HepG2 (cell line): Measurements from ENCODE around the gene RNU2-63P.

Experiments used
- ATF6 ChIP-seq: sonication (generic); formaldehyde crosslinking; conservative IDR thresholded peaks from 2 replicates; pipeline ENCODE4 v1.4.0; 2020; ENCODE audit warnings: missing genetic modification reagents
- ZNF556 ChIP-seq: sonication (generic); formaldehyde crosslinking; IDR thresholded peaks from 2 replicates; pipeline ENCODE4 v1.4.0; 2020; ENCODE audit warnings: mild to moderate bottlenecking, missing genetic modification reagents, borderline replicate concordance
- ZNF83 ChIP-seq: sonication (generic); formaldehyde crosslinking; IDR thresholded peaks from 2 replicates; pipeline ENCODE4 v1.4.0; 2020; ENCODE audit warnings: missing genetic modification reagents, mild to moderate bottlenecking, borderline replicate concordance
- TF ChIP-seq, protein P1 (sequence below): sonication (generic); formaldehyde crosslinking; IDR thresholded peaks from 2 replicates; pipeline ENCODE4 v1.5.0; 2020; ENCODE audit warnings: mild to moderate bottlenecking, missing genetic modification reagents, moderate library complexity

- TF ChIP-seq ZNF556 (CRISPR knock-in tag) (no peak), ZNF83 (CRISPR knock-in tag) (no peak), ATF6 (CRISPR knock-in tag) (no peak)
- TF ChIP-seq, protein P1, sequence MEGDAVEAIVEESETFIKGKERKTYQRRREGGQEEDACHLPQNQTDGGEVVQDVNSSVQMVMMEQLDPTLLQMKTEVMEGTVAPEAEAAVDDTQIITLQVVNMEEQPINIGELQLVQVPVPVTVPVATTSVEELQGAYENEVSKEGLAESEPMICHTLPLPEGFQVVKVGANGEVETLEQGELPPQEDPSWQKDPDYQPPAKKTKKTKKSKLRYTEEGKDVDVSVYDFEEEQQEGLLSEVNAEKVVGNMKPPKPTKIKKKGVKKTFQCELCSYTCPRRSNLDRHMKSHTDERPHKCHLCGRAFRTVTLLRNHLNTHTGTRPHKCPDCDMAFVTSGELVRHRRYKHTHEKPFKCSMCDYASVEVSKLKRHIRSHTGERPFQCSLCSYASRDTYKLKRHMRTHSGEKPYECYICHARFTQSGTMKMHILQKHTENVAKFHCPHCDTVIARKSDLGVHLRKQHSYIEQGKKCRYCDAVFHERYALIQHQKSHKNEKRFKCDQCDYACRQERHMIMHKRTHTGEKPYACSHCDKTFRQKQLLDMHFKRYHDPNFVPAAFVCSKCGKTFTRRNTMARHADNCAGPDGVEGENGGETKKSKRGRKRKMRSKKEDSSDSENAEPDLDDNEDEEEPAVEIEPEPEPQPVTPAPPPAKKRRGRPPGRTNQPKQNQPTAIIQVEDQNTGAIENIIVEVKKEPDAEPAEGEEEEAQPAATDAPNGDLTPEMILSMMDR (CRISPR knock-in tag): no peak
These were observed 41.1 kb upstream of the RNU2-63P start for GRCh38 chr2:88057437-88057844.
